GM12878 (cell line): ENCODE measurements around the gene PDK3. TPM values are rescaled to one million over a fixed set of nuclear protein-coding genes. Genes with fewer than 3 reads are reported as not detected.

Source experiments
- ATAC-seq: fragments of 200-7000 bp; cut with Tn5 transposase; 3 replicates; pipeline ENCODE4 v1.9.1; 2020; ENCODE audit warnings: mild to moderate bottlenecking, moderate library complexity
- BruUV-seq: library from RNA; stranded (reverse); fragments of 400-500 nt; replicated peaks from 2 replicates; lab custom pipeline; 2021; lab: Mats Ljungman, UMichigan
- CTCF ChIA-PET: fragments of 300-600 bp; sonication (Branson Sonifier 250); formaldehyde crosslinking; extraction: SDS; loops from one replicate; lab custom pipeline; 2021; ENCODE audit warnings: inconsistent platforms; lab: Yijun Ruan, JAX
- POLR2A ChIA-PET: fragments of 350-600 bp; formaldehyde crosslinking; extraction: SDS; loops from one replicate; lab custom pipeline; 2021; ENCODE audit warnings: inconsistent platforms; lab: Charles Lee
- RAD21 ChIA-PET: fragments of 300-600 bp; sonication (Branson Sonifier 250); formaldehyde crosslinking; loops from one replicate; lab custom pipeline; 2023; ENCODE audit warnings: antibody characterized with exemption; ENCODE audit not compliant: unreplicated experiment; lab: Charles Lee
- SMC1A ChIA-PET: fragments of 300-600 bp; sonication (Branson Sonifier 250); formaldehyde crosslinking; loops from one replicate; lab custom pipeline; 2023; ENCODE audit not compliant: unreplicated experiment, uncharacterized antibody; lab: Charles Lee
- DNase-seq: peaks from one replicate; pipeline ENCODE4 v3.0.0-alpha.2; 2011; ENCODE audit warnings: low read depth, low spot score
- FAIRE-seq: peaks from 3 replicates; lab custom pipeline; 2011; peaks lifted over from hg19 to GRCh38; lab: Jason Lieb, UNC
- H2AFZ ChIP-seq: 2 replicates; pipeline ENCODE4 v1.6.0; 2011; ENCODE audit warnings: low read depth, low read length, control low read depth; ENCODE audit not compliant: control insufficient read depth
- H3K27ac ChIP-seq: 2 replicates; pipeline ENCODE4 v1.5.1; 2011; ENCODE audit warnings: control low read depth; ENCODE audit not compliant: control insufficient read depth, insufficient read depth
- H3K27me3 ChIP-seq, 2 experiments: replicated peaks in 1 of 2; 2 replicates each; pipeline versions ENCODE4 v1.6.0 to v1.6.1; 2011; ENCODE audit warnings: low read length in 1 of 2; ENCODE audit not compliant: control insufficient read depth in 2 of 2, insufficient read depth in 2 of 2
- H3K36me3 ChIP-seq, 2 experiments: 2 replicates each; pipeline ENCODE4 v1.5.1; 2011; ENCODE audit warnings: low read length in 1 of 2; ENCODE audit not compliant: control insufficient read depth in 2 of 2, insufficient read depth in 2 of 2
- H3K4me1 ChIP-seq: 2 replicates; pipeline ENCODE4 v1.6.1; 2011; ENCODE audit warnings: mild to moderate bottlenecking, low read length, moderate library complexity, mixed read lengths; ENCODE audit not compliant: control insufficient read depth, insufficient read depth
- H3K4me2 ChIP-seq: 2 replicates; pipeline ENCODE4 v1.6.0; 2011; ENCODE audit warnings: control low read depth; ENCODE audit not compliant: control insufficient read depth, insufficient read depth
- H3K4me3 ChIP-seq: fragments of 200-600 bp; sonication (generic); 2 replicates; pipeline ENCODE4 v1.5.1; 2016
- H3K79me2 ChIP-seq: 2 replicates; pipeline ENCODE4 v1.6.0; 2011; ENCODE audit warnings: low read length; ENCODE audit not compliant: control insufficient read depth, insufficient read depth
- H3K9ac ChIP-seq: 2 replicates; pipeline ENCODE4 v1.8.0; 2011; ENCODE audit warnings: low read length, control low read depth, mixed read lengths; ENCODE audit not compliant: control insufficient read depth, insufficient read depth
- H3K9me3 ChIP-seq: replicated peaks from 3 replicates; pipeline ENCODE4 v1.5.1; 2011; ENCODE audit warnings: mild to moderate bottlenecking, low read length; ENCODE audit not compliant: control insufficient read depth, insufficient read depth
- H4K20me1 ChIP-seq: 2 replicates; pipeline ENCODE4 v1.6.0; 2011; ENCODE audit not compliant: control insufficient read depth, insufficient read depth
- BCL11A ChIP-seq: IDR thresholded peaks from 2 replicates; pipeline ENCODE4 v1.6.1; 2011; ENCODE audit warnings: low read depth, low read length
- CBX5 ChIP-seq: sonication (generic); IDR thresholded peaks from 2 replicates; pipeline ENCODE4 v1.6.1; 2016; ENCODE audit warnings: low read depth, moderate library complexity, mild to moderate bottlenecking, inconsistent platforms
- EZH2 ChIP-seq: IDR thresholded peaks from 2 replicates; pipeline ENCODE4 v1.6.1; 2012; ENCODE audit warnings: low read depth, mild to moderate bottlenecking, control low read depth, inconsistent platforms, low read length, borderline replicate concordance; ENCODE audit not compliant: control insufficient read depth
- MYB ChIP-seq: fragments of 150-350 bp; IDR thresholded peaks from 2 replicates; pipeline ENCODE4 v1.6.1; 2014; ENCODE audit warnings: mild to moderate bottlenecking, low read depth, low read length, borderline replicate concordance
- RB1 ChIP-seq: fragments of 450-650 bp; formaldehyde crosslinking; IDR thresholded peaks from 2 replicates; pipeline ENCODE4 v1.6.1; 2017; ENCODE audit warnings: mild to moderate bottlenecking, borderline replicate concordance
- SMAD1 ChIP-seq: fragments of 450-650 bp; IDR thresholded peaks from 2 replicates; pipeline ENCODE4 v1.6.1; 2018; ENCODE audit warnings: mild to moderate bottlenecking, low read depth; ENCODE audit not compliant: partially characterized antibody
- WGBS: methylation state at CpG from one replicate; pipeline ENCODE4 v1.1.6; 2016; ENCODE audit warnings: low lambda C conversion rate; ENCODE audit not compliant: insufficient replicate concordance, insufficient coverage; ENCODE audit errors: missing lambda C conversion rate; 5-methylcytosine and 5-hydroxymethylcytosine counted together
- in situ Hi-C: fragments of 300-500 bp; cut with MboI; formaldehyde crosslinking; loops from 9 replicates; pipeline ENCODE4 v1.14.3; 2018; ENCODE audit warnings: mixed read lengths
- intact Hi-C: fragments of 100-400 bp; cut with micrococcal nuclease; formaldehyde crosslinking; loops from one replicate; pipeline ENCODE4 v1.14.2; 2022; ENCODE audit not compliant: unreplicated experiment
- polyA plus RNA-seq, 11 experiments: library from polyadenylated mRNA; depleted of rRNA in 4 of 11; unstranded in 6 of 11; stranded (reverse) in 5 of 11; fragments of >200 nt; fragmentation: Nextera tagmentation in 4 of 11; fragmentation: Illumina TruSeq in 1 of 11; extraction: Ambion mirVana in 4 of 11; extraction: Trizol in 1 of 11; gene quantifications; 1 replicate in 1 of 11; 2 replicates in 10 of 11; pipeline versions ENCODE4 v1.2.1 to v1.2.3, GENCODE V29; 2011 to 2016; ENCODE audit warnings: inconsistent platforms in 2 of 11, missing spikeins in 2 of 11, low read depth in 1 of 11
- total RNA-seq, 4 experiments: library from RNA; depleted of rRNA in 3 of 4; stranded (reverse); fragments of >200 nt in 3 of 4; fragmentation: Illumina TruSeq in 1 of 4; extraction: Trizol in 1 of 4; gene quantifications; 2 replicates each; pipeline versions ENCODE4 v1.2.1 to v1.2.3, GENCODE V29; 2013 to 2021
- TF ChIP-seq, protein P1 (sequence below): fragments of 450-650 bp; IDR thresholded peaks from 2 replicates; pipeline ENCODE4 v1.6.1; 2017; ENCODE audit warnings: mild to moderate bottlenecking, moderate library complexity
- TF ChIP-seq, protein P2 (sequence below): fragments of 450-650 bp; formaldehyde crosslinking; IDR thresholded peaks from 2 replicates; pipeline ENCODE4 v1.4.0; 2022; ENCODE audit warnings: mild to moderate bottlenecking, moderate library complexity
- TF ChIP-seq, protein P3 (sequence below): fragments of 450-650 bp; IDR thresholded peaks from 2 replicates; pipeline ENCODE4 v1.6.1; 2018; ENCODE audit warnings: borderline replicate concordance, mild to moderate bottlenecking; ENCODE audit not compliant: partially characterized antibody
- TF ChIP-seq, protein P4 (sequence below): fragments of 450-650 bp; IDR thresholded peaks from 2 replicates; pipeline ENCODE4 v1.6.1; 2017; ENCODE audit warnings: mild to moderate bottlenecking, moderate library complexity

Gene PDK3
- total and polyA plus RNA-seq, 10 of the 15 experiments (the other 5 are each of a cell fraction or from before 2014, with no cell fraction given), result 4.2 to 54.6 (median 21.9) TPM

DNA sequence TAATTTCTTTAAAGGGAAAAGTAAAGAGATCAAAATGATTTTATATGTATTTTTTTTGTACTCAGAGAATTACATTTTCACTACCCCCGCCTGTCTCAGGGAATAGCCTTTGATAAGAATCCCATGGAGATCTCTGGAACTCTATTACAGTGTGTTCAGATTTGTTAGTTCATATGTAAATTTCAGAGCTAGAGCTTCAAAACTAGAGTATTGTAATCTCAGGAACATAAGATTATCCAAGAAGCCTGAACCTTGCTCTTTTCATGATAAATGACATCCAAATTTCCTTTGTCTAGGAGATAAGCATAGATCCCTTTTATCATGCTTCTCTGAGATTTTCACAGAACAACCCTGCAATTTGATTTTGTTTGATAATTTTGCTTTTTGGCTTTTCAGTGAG, 82.9 kb downstream of the PDK3 start:
- ChIA-PET SMC1A (no interaction called here), POLR2A (no interaction called here), RAD21 (no interaction called here), CTCF (no interaction called here)
- no peaks in the 10 kb centered on the region for H3K27me3 ChIP-seq
- BruUV-seq, result no TSS peak
- FAIRE-seq (no peak), ATAC-seq (no peak), DNase-seq (no peak)
- H3K79me2 ChIP-seq, result no peaks in the 10 kb centered on the region
- no peak overlapping the region for H3K27ac ChIP-seq
- no peaks in the 10 kb centered on the region for H3K36me3 ChIP-seq
- no peak overlapping the region for H3K4me2 ChIP-seq
- H3K4me1 ChIP-seq, result no peaks in the 10 kb centered on the region
- in situ Hi-C loops (no loop called here), intact Hi-C loops (no loop called here)
- H4K20me1 ChIP-seq, result no peaks in the 10 kb centered on the region
- H2AFZ ChIP-seq, result no peak overlapping the region
- no peak overlapping the region for H3K9ac ChIP-seq
- no peaks in the 10 kb centered on the region for H3K9me3 ChIP-seq
- 60% methylated on average over 1 of the region's 1 CpG for WGBS
- H3K4me3 ChIP-seq, result no peak overlapping the region
- TF ChIP-seq, protein P1, sequence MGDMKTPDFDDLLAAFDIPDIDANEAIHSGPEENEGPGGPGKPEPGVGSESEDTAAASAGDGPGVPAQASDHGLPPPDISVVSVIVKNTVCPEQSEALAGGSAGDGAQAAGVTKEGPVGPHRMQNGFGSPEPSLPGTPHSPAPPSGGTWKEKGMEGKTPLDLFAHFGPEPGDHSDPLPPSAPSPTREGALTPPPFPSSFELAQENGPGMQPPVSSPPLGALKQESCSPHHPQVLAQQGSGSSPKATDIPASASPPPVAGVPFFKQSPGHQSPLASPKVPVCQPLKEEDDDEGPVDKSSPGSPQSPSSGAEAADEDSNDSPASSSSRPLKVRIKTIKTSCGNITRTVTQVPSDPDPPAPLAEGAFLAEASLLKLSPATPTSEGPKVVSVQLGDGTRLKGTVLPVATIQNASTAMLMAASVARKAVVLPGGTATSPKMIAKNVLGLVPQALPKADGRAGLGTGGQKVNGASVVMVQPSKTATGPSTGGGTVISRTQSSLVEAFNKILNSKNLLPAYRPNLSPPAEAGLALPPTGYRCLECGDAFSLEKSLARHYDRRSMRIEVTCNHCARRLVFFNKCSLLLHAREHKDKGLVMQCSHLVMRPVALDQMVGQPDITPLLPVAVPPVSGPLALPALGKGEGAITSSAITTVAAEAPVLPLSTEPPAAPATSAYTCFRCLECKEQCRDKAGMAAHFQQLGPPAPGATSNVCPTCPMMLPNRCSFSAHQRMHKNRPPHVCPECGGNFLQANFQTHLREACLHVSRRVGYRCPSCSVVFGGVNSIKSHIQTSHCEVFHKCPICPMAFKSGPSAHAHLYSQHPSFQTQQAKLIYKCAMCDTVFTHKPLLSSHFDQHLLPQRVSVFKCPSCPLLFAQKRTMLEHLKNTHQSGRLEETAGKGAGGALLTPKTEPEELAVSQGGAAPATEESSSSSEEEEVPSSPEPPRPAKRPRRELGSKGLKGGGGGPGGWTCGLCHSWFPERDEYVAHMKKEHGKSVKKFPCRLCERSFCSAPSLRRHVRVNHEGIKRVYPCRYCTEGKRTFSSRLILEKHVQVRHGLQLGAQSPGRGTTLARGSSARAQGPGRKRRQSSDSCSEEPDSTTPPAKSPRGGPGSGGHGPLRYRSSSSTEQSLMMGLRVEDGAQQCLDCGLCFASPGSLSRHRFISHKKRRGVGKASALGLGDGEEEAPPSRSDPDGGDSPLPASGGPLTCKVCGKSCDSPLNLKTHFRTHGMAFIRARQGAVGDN, result no peak
- TF ChIP-seq SMAD1 (no peak), RB1 (no peak), CBX5 (no peak), BCL11A (no peak), EZH2 (no peak), MYB (no peak)
- TF ChIP-seq, protein P2, sequence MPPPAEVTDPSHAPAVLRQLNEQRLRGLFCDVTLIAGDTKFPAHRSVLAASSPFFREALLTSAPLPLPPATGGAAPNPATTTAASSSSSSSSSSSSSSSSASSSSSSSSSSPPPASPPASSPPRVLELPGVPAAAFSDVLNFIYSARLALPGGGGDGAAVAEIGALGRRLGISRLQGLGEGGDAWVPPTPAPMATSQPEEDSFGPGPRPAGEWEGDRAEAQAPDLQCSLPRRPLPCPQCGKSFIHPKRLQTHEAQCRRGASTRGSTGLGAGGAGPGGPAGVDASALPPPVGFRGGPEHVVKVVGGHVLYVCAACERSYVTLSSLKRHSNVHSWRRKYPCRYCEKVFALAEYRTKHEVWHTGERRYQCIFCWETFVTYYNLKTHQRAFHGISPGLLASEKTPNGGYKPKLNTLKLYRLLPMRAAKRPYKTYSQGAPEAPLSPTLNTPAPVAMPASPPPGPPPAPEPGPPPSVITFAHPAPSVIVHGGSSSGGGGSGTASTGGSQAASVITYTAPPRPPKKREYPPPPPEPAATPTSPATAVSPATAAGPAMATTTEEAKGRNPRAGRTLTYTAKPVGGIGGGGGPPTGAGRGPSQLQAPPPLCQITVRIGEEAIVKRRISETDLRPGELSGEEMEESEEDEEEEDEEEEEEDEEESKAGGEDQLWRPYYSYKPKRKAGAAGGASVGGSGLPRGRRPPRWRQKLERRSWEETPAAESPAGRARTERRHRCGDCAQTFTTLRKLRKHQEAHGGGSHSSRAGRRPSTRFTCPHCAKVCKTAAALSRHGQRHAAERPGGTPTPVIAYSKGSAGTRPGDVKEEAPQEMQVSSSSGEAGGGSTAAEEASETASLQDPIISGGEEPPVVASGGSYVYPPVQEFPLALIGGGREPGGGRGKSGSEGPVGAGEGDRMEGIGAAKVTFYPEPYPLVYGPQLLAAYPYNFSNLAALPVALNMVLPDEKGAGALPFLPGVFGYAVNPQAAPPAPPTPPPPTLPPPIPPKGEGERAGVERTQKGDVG (CRISPR knock-in tag), result no peak
- TF ChIP-seq, protein P3, sequence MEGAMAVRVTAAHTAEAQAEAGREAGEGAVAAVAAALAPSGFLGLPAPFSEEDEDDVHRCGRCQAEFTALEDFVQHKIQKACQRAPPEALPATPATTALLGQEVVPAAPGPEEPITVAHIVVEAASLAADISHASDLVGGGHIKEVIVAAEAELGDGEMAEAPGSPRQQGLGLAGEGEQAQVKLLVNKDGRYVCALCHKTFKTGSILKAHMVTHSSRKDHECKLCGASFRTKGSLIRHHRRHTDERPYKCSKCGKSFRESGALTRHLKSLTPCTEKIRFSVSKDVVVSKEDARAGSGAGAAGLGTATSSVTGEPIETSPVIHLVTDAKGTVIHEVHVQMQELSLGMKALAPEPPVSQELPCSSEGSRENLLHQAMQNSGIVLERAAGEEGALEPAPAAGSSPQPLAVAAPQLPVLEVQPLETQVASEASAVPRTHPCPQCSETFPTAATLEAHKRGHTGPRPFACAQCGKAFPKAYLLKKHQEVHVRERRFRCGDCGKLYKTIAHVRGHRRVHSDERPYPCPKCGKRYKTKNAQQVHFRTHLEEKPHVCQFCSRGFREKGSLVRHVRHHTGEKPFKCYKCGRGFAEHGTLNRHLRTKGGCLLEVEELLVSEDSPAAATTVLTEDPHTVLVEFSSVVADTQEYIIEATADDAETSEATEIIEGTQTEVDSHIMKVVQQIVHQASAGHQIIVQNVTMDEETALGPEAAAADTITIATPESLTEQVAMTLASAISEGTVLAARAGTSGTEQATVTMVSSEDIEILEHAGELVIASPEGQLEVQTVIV, result no peak
- TF ChIP-seq, protein P4, sequence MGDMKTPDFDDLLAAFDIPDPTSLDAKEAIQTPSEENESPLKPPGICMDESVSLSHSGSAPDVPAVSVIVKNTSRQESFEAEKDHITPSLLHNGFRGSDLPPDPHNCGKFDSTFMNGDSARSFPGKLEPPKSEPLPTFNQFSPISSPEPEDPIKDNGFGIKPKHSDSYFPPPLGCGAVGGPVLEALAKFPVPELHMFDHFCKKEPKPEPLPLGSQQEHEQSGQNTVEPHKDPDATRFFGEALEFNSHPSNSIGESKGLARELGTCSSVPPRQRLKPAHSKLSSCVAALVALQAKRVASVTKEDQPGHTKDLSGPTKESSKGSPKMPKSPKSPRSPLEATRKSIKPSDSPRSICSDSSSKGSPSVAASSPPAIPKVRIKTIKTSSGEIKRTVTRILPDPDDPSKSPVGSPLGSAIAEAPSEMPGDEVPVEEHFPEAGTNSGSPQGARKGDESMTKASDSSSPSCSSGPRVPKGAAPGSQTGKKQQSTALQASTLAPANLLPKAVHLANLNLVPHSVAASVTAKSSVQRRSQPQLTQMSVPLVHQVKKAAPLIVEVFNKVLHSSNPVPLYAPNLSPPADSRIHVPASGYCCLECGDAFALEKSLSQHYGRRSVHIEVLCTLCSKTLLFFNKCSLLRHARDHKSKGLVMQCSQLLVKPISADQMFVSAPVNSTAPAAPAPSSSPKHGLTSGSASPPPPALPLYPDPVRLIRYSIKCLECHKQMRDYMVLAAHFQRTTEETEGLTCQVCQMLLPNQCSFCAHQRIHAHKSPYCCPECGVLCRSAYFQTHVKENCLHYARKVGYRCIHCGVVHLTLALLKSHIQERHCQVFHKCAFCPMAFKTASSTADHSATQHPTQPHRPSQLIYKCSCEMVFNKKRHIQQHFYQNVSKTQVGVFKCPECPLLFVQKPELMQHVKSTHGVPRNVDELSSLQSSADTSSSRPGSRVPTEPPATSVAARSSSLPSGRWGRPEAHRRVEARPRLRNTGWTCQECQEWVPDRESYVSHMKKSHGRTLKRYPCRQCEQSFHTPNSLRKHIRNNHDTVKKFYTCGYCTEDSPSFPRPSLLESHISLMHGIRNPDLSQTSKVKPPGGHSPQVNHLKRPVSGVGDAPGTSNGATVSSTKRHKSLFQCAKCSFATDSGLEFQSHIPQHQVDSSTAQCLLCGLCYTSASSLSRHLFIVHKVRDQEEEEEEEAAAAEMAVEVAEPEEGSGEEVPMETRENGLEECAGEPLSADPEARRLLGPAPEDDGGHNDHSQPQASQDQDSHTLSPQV, result no peak
